GM12864 (cell line): ENCODE data around the gene ITGA2.

Experiments
- DNase-seq: peaks from one replicate; pipeline ENCODE4 v3.0.0-alpha.2; 2011; ENCODE audit warnings: low read depth
- H3K4me3 ChIP-seq: 2 replicates; pipeline ENCODE4 v1.5.1; 2011; ENCODE audit warnings: mild to moderate bottlenecking, low read depth, low read length, control low read depth
- TF ChIP-seq, protein P1 (sequence below): IDR thresholded peaks from 2 replicates; pipeline ENCODE4 v1.5.1; 2011; ENCODE audit warnings: low read depth, mild to moderate bottlenecking, moderate library complexity, low read length, control low read depth, inconsistent platforms; ENCODE audit errors: missing control alignments

ITGA2 gene

DNA sequence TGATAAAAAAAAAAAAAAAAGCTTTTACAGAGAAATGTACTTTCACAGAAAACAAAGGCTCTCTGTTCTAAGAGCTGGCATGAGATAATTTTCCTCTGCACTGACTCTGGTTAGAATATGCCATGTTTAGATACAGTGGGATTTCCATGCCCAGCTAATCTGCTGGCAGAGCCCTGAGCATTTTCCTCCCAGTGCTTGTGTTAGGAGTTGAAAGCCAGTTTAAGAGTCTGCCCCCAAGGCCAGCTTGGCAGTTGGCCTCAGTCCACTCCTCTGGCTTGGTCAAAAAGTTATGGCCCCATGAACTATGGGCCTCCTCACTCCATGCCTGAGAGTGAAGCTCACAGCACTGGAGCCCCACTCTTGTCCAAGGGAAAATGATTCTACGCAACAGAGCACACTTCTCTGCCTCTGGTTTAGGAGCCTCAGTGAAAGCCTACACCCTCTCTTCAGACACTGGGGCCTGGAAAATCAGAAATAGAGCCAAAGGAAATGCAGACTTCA, 98.5 kb downstream of the ITGA2 start:
- TF ChIP-seq, protein P1, sequence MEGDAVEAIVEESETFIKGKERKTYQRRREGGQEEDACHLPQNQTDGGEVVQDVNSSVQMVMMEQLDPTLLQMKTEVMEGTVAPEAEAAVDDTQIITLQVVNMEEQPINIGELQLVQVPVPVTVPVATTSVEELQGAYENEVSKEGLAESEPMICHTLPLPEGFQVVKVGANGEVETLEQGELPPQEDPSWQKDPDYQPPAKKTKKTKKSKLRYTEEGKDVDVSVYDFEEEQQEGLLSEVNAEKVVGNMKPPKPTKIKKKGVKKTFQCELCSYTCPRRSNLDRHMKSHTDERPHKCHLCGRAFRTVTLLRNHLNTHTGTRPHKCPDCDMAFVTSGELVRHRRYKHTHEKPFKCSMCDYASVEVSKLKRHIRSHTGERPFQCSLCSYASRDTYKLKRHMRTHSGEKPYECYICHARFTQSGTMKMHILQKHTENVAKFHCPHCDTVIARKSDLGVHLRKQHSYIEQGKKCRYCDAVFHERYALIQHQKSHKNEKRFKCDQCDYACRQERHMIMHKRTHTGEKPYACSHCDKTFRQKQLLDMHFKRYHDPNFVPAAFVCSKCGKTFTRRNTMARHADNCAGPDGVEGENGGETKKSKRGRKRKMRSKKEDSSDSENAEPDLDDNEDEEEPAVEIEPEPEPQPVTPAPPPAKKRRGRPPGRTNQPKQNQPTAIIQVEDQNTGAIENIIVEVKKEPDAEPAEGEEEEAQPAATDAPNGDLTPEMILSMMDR, result no peak
- no peak for DNase-seq
- no peak overlapping the region for H3K4me3 ChIP-seq

DNA sequence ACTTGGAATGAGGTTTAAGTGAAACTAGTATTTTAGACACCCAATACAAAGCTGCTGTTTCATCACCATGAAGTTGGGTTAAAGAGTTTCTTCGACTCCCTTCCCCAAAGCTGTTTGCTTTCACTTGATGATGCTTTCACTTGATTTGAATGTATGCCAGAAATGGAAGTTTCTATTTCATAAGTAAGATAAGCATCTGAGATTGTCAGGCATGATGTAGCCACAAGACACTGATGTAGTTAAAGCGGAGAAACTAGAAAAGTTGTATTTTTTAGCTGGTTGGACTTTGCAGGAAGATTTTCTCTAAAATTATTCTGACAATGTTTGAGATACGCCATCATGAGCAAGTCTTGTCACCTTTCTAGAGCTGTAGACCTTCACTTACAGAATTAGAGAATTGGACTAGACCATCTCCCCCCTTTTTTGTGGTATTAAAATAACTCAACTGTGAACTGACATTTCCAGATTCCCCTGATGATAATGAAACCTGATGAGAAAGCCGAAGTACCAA, 100.4 kb downstream of the ITGA2 start:
- TF ChIP-seq, protein P1, result no peak
- H3K4me3 ChIP-seq, result no peak overlapping the region
- peak; percentile 33 for DNase-seq

DNA sequence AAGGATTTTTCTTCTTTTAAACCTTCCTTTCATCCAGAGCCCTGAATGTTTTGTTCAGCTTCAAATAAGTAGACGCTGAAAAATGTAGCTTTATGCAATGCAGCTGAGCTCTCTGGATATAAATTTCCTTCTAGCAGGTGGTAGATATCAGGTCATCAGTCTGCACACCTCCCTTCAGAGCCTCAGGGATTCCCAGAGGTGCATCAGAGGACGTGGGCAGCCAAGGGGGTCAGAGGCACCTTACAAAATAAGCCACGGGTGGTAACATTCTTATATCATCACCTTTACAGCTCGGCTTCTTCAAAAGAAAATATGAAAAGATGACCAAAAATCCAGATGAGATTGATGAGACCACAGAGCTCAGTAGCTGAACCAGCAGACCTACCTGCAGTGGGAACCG, 101.1 kb downstream of the ITGA2 start:
- DNase-seq, result no peak
- TF ChIP-seq, protein P1, result no peak
- H3K4me3 ChIP-seq, result no peak overlapping the region

DNA sequence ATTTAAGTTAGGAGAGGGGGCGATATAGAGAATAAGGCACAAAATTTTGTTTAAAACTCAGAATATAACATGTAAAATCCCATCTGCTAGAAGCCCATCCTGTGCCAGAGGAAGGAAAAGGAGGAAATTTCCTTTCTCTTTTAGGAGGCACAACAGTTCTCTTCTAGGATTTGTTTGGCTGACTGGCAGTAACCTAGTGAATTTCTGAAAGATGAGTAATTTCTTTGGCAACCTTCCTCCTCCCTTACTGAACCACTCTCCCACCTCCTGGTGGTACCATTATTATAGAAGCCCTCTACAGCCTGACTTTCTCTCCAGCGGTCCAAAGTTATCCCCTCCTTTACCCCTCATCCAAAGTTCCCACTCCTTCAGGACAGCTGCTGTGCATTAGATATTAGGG, 102.1 kb downstream of the ITGA2 start:
- no peak for DNase-seq
- no peak overlapping the region for H3K4me3 ChIP-seq
- TF ChIP-seq, protein P1, result no peak

DNA sequence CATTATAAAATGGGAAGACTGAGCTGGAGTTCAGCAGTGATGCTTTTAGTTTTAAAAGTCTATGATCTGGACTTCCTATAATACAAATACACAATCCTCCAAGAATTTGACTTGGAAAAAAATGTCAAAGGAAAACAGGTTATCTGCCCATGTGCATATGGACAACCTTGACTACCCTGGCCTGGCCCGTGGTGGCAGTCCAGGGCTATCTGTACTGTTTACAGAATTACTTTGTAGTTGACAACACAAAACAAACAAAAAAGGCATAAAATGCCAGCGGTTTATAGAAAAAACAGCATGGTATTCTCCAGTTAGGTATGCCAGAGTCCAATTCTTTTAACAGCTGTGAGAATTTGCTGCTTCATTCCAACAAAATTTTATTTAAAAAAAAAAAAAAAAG, 103.1 kb downstream of the ITGA2 start:
- no peak for DNase-seq
- TF ChIP-seq, protein P1, result no peak
- no peak overlapping the region for H3K4me3 ChIP-seq

DNA sequence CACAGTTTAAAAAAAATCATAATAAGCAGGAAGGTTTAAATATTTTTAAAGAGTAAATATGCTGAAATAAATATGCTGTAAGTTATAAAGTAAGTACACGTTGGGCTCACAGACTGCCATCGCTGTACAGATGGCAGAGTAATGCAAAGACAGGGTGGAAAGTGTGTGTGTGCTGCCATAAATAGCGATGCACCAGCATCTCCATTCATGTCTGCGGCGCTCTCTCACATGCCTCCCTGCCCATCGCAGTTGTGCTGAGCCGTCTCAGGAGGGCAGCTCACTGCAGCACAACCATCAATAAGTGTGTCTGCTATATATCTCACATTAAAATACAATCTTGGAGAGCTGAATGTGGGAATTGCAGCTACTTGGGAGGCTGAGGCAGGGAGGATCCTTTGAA, 106.1 kb downstream of the ITGA2 start:
- H3K4me3 ChIP-seq, result no peak overlapping the region
- TF ChIP-seq, protein P1, result no peak
- no peak for DNase-seq

DNA sequence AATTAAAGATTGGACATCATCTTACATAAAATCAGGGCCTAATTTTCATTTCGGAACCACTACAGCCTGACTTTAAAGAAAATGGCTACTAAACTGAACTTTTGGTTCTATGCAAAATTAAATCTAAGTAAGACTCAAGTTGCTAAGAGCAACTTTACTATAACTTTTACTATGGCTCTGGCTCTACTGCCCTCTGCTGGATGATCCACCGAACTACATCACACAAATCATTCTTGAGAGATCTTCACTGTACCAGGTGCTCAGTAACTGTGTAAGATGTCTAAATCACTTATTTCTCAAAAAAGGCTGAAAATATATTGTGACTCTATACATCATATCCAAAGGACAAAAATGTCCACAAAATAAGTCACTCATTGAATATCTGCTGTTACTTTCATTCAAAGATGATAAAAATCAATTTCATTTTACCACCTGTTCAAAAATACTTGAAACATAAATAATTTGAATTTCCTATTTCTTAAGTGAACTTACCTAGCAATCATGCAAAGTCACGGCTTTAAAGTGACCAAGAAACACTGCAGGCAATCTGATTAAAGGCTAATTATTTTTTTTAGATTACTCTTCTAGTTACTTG, 106.9 kb downstream of the ITGA2 start:
- TF ChIP-seq, protein P1, result peak; percentile 72
- peak; percentile 40 for DNase-seq
- no peak overlapping the region for H3K4me3 ChIP-seq
